ENCODE data around the gene ABLIM3.

The ABLIM3 gene

DNA sequence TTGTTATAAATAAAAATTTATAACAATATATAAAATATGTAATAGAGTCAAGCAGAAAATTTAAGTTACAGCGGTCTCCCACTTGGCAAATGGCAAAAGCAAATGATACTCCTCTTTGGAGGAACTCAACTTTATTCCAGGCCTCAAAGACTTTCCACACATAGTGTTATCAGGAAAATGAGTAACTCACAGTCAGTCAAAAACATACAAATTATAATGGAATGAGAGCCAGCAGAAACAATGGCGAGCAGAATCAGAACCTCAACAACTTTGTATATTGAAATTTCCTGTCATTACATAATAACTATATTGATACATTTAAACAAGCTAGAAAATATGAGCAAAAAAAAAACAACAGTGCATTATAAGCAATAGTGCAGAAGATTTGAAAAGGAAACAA is 45.2 kb downstream of the ABLIM3 start:
- TF ChIP-seq, protein P1, sequence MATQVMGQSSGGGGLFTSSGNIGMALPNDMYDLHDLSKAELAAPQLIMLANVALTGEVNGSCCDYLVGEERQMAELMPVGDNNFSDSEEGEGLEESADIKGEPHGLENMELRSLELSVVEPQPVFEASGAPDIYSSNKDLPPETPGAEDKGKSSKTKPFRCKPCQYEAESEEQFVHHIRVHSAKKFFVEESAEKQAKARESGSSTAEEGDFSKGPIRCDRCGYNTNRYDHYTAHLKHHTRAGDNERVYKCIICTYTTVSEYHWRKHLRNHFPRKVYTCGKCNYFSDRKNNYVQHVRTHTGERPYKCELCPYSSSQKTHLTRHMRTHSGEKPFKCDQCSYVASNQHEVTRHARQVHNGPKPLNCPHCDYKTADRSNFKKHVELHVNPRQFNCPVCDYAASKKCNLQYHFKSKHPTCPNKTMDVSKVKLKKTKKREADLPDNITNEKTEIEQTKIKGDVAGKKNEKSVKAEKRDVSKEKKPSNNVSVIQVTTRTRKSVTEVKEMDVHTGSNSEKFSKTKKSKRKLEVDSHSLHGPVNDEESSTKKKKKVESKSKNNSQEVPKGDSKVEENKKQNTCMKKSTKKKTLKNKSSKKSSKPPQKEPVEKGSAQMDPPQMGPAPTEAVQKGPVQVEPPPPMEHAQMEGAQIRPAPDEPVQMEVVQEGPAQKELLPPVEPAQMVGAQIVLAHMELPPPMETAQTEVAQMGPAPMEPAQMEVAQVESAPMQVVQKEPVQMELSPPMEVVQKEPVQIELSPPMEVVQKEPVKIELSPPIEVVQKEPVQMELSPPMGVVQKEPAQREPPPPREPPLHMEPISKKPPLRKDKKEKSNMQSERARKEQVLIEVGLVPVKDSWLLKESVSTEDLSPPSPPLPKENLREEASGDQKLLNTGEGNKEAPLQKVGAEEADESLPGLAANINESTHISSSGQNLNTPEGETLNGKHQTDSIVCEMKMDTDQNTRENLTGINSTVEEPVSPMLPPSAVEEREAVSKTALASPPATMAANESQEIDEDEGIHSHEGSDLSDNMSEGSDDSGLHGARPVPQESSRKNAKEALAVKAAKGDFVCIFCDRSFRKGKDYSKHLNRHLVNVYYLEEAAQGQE (IDR thresholded peaks at IDR 0.05; ENCODE audit: insufficient read depth in 1 of 2, low read depth in 2 of 2, low read length in 2 of 2) = no peak
- TF ChIP-seq FOXP2 (optimal IDR thresholded peaks at IDR 0.05; ENCODE audit: borderline replicate concordance, extremely low read depth, extremely low read length, insufficient read depth) (no peak), POLR2AphosphoS5 (IDR thresholded peaks at IDR 0.05; ENCODE audit: low read depth, low read length) (no peak), SIN3A (IDR thresholded peaks at IDR 0.05; ENCODE audit: borderline replicate concordance, insufficient read depth, low read length) (no peak), TAF1 (IDR thresholded peaks at IDR 0.05; ENCODE audit: borderline replicate concordance, insufficient read depth, low read length) (no peak)

- TF ChIP-seq SIN3A (IDR thresholded peaks at IDR 0.05; ENCODE audit: borderline replicate concordance, insufficient read depth, low read length) = no peak
- TF ChIP-seq TAF1 (IDR thresholded peaks at IDR 0.05; ENCODE audit: borderline replicate concordance, insufficient read depth, low read length) = no peak
- TF ChIP-seq, protein P1 (IDR thresholded peaks at IDR 0.05; ENCODE audit: insufficient read depth in 1 of 2, low read depth in 2 of 2, low read length in 2 of 2) = no peak
- TF ChIP-seq POLR2AphosphoS5 (IDR thresholded peaks at IDR 0.05; ENCODE audit: low read depth, low read length) = no peak
- TF ChIP-seq FOXP2 (optimal IDR thresholded peaks at IDR 0.05; ENCODE audit: borderline replicate concordance, extremely low read depth, extremely low read length, insufficient read depth) = no peak
These were observed 47.1 kb downstream of the ABLIM3 start for GRCh38 chr5:149188383-149188782.

DNA sequence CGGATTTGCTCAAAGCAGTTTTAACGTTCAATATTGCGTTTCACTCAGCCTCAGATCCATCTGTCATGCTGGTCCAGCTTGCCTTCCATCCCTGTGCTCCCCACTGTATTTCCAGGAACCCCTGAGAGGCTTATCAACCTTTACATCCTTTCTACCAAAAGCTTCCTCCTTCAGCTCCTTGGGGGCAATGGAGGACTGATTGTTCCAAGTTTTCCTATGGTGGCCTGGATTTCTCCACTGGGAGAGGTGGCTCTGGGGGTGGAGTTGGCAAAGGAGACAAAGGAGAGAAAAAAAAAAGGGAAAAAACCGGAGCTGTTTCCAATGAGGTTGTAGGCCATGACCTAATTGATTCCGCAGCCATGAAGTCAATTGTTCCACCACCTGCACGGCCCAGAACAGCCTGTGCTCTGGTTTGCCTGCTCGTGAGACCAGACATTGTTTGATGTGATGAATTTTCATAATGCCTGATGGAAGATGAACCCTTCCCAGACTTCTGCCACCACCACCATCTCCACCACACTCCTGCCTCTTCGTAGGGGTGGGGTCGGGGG is 54.1 kb downstream of the ABLIM3 start:
- TF ChIP-seq FOXP2 (optimal IDR thresholded peaks at IDR 0.05; ENCODE audit: borderline replicate concordance, extremely low read depth, extremely low read length, insufficient read depth) (no peak), SIN3A (IDR thresholded peaks at IDR 0.05; ENCODE audit: borderline replicate concordance, insufficient read depth, low read length) (no peak), POLR2AphosphoS5 (IDR thresholded peaks at IDR 0.05; ENCODE audit: low read depth, low read length) (no peak), TAF1 (IDR thresholded peaks at IDR 0.05; ENCODE audit: borderline replicate concordance, insufficient read depth, low read length) (no peak)
- TF ChIP-seq, protein P1 (IDR thresholded peaks at IDR 0.05; ENCODE audit: insufficient read depth in 1 of 2, low read depth in 2 of 2, low read length in 2 of 2) = no peak

- TF ChIP-seq, protein P1 (IDR thresholded peaks at IDR 0.05; ENCODE audit: insufficient read depth in 1 of 2, low read depth in 2 of 2, low read length in 2 of 2) = no peak
- TF ChIP-seq SIN3A (IDR thresholded peaks at IDR 0.05; ENCODE audit: borderline replicate concordance, insufficient read depth, low read length) (no peak), POLR2AphosphoS5 (IDR thresholded peaks at IDR 0.05; ENCODE audit: low read depth, low read length) (no peak), TAF1 (IDR thresholded peaks at IDR 0.05; ENCODE audit: borderline replicate concordance, insufficient read depth, low read length) (no peak), FOXP2 (optimal IDR thresholded peaks at IDR 0.05; ENCODE audit: borderline replicate concordance, extremely low read depth, extremely low read length, insufficient read depth) (no peak)
These were observed 54.7 kb downstream of the ABLIM3 start for GRCh38 chr5:149195962-149196361.
